ENCODE results near the gene RPS6KC1.
"Not testable (repeated sequence)": the region's sequence is repeated elsewhere in the genome, so short reads cannot be mapped to it uniquely, and the experiment has no call there.

The RPS6KC1 gene

GRCh38 chr1:213219076-213219475 lies 168.0 kb downstream of the RPS6KC1 start:
- DNase-seq (ENCODE audit: low spot score) = not testable (repeated sequence)

- no peak for DNase-seq (ENCODE audit: low spot score)
Measured at GRCh38 chr1:213221209-213221608, 170.2 kb downstream of the RPS6KC1 start.

- DNase-seq (ENCODE audit: low spot score) = no peak
Measured at GRCh38 chr1:213227458-213227857, 176.4 kb downstream of the RPS6KC1 start.

- DNase-seq (ENCODE audit: low spot score) = peak; percentile 78
Measured at GRCh38 chr1:213231795-213232231, 180.8 kb downstream of the RPS6KC1 start.

- no peak for DNase-seq (ENCODE audit: low spot score)
Measured at GRCh38 chr1:213242883-213243282, 191.8 kb downstream of the RPS6KC1 start.

GRCh38 chr1:213244664-213245091 lies 193.6 kb downstream of the RPS6KC1 start:
- DNase-seq (ENCODE audit: low spot score) = peak; percentile 44

- no peak for DNase-seq (ENCODE audit: low spot score)
Measured at GRCh38 chr1:213245260-213245910, 194.3 kb downstream of the RPS6KC1 start.

- DNase-seq (ENCODE audit: low spot score) = no peak
Measured at GRCh38 chr1:213247038-213247437, 196.0 kb downstream of the RPS6KC1 start.

- DNase-seq (ENCODE audit: low spot score) = no peak
Measured at GRCh38 chr1:213249395-213249794, 198.4 kb downstream of the RPS6KC1 start.

GRCh38 chr1:213250041-213250440 lies 199.0 kb downstream of the RPS6KC1 start:
- DNase-seq (ENCODE audit: low spot score) = peak; percentile 3

GRCh38 chr1:213250446-213250845 lies 199.4 kb downstream of the RPS6KC1 start:
- no peak for DNase-seq (ENCODE audit: low spot score)

- DNase-seq (ENCODE audit: low spot score) = no peak
Measured at GRCh38 chr1:213251972-213252371, 200.9 kb downstream of the RPS6KC1 start.

- DNase-seq (ENCODE audit: low spot score) = no peak
Measured at GRCh38 chr1:213256438-213257087, 205.5 kb downstream of the RPS6KC1 start.

- no peak for DNase-seq (ENCODE audit: low spot score)
Measured at GRCh38 chr1:213260311-213261075, 209.5 kb downstream of the RPS6KC1 start.

- no peak for DNase-seq (ENCODE audit: low spot score)
Measured at GRCh38 chr1:213264531-213264930, 213.5 kb downstream of the RPS6KC1 start.

GRCh38 chr1:213266983-213267772 lies 216.1 kb downstream of the RPS6KC1 start:
- no peak for DNase-seq (ENCODE audit: low spot score)

GRCh38 chr1:213268221-213268620 lies 217.2 kb downstream of the RPS6KC1 start:
- no peak for DNase-seq (ENCODE audit: low spot score)

- DNase-seq (ENCODE audit: low spot score) = no peak
Measured at GRCh38 chr1:213269829-213270228, 218.8 kb downstream of the RPS6KC1 start.

- no peak for DNase-seq (ENCODE audit: low spot score)
Measured at GRCh38 chr1:213273546-213273945, 222.5 kb downstream of the RPS6KC1 start.

GRCh38 chr1:213274140-213274539 lies 223.1 kb downstream of the RPS6KC1 start:
- DNase-seq (ENCODE audit: low spot score) = no peak

- no peak for DNase-seq (ENCODE audit: low spot score)
Measured at GRCh38 chr1:213275293-213275692, 224.3 kb downstream of the RPS6KC1 start.

GRCh38 chr1:213276236-213276635 lies 225.2 kb downstream of the RPS6KC1 start:
- DNase-seq (ENCODE audit: low spot score) = no peak

Measured in SK-N-DZ (cell line).